NOMO-1 treated with dmso at 0.1 percent for 144 hours (cell line): ENCODE data around the gene BAHD1.

ENCODE experiments used
- DNase-seq: peaks from one replicate; lab custom pipeline; 2025; ENCODE audit not compliant: unreplicated experiment; lab: John Stamatoyannopoulos, UW

Gene BAHD1

GRCh38 chr15:40421246-40422157, 19.3 kb upstream of the BAHD1 start:
- DNase-seq = peak; percentile 65

- DNase-seq = no peak
Measured at GRCh38 chr15:40424483-40425115, 16.2 kb upstream of the BAHD1 start.

GRCh38 chr15:40425681-40426080, 15.1 kb upstream of the BAHD1 start:
- DNase-seq = no peak

GRCh38 chr15:40427188-40427587, 13.6 kb upstream of the BAHD1 start:
- no peak for DNase-seq

GRCh38 chr15:40428185-40428584, 12.6 kb upstream of the BAHD1 start:
- DNase-seq = no peak

GRCh38 chr15:40429068-40429710, 11.6 kb upstream of the BAHD1 start:
- DNase-seq = no peak

- no peak for DNase-seq
Measured at GRCh38 chr15:40430271-40430805, 10.4 kb upstream of the BAHD1 start.

GRCh38 chr15:40435023-40435709, 5.6 kb upstream of the BAHD1 start:
- no peak for DNase-seq

GRCh38 chr15:40435710-40436089, 5.1 kb upstream of the BAHD1 start:
- DNase-seq = no peak

GRCh38 chr15:40436116-40436891, 4.4 kb upstream of the BAHD1 start:
- DNase-seq = no peak

GRCh38 chr15:40436892-40437751, 3.6 kb upstream of the BAHD1 start:
- DNase-seq = no peak

GRCh38 chr15:40437752-40438687, 2.7 kb upstream of the BAHD1 start:
- DNase-seq = no peak

- no peak for DNase-seq
Measured at GRCh38 chr15:40438712-40439111, 2.0 kb upstream of the BAHD1 start.

- no peak for DNase-seq
Measured at GRCh38 chr15:40439461-40439959, 1.2 kb upstream of the BAHD1 start.

GRCh38 chr15:40439960-40440742, 602 bp upstream of the BAHD1 start:
- no peak for DNase-seq

- no peak for DNase-seq
Measured at GRCh38 chr15:40441565-40442531, 1.1 kb downstream of the BAHD1 start.
